KOPT-K1 (cell line): ENCODE results near the gene UCKL1.

ENCODE experiments used
- H3K27ac ChIP-seq: fragments of 200-600 bp; sonication (generic); 2 replicates; pipeline ENCODE4 v1.5.1; 2016; ENCODE audit warnings: antibody characterized with exemption, mild to moderate bottlenecking, low read depth, low read length; ENCODE audit not compliant: poor library complexity, severe bottlenecking
- H3K36me3 ChIP-seq: fragments of 200-600 bp; sonication (generic); 2 replicates; pipeline ENCODE4 v1.5.1; 2017; ENCODE audit warnings: antibody characterized with exemption, mild to moderate bottlenecking, low read length, moderate library complexity; ENCODE audit not compliant: insufficient read depth
- H3K9me3 ChIP-seq: fragments of 200-600 bp; sonication (generic); 2 replicates; pipeline ENCODE4 v1.5.1; 2017; ENCODE audit warnings: antibody characterized with exemption, low read length, mild to moderate bottlenecking; ENCODE audit not compliant: insufficient read depth, poor library complexity, severe bottlenecking

Gene UCKL1

DNA sequence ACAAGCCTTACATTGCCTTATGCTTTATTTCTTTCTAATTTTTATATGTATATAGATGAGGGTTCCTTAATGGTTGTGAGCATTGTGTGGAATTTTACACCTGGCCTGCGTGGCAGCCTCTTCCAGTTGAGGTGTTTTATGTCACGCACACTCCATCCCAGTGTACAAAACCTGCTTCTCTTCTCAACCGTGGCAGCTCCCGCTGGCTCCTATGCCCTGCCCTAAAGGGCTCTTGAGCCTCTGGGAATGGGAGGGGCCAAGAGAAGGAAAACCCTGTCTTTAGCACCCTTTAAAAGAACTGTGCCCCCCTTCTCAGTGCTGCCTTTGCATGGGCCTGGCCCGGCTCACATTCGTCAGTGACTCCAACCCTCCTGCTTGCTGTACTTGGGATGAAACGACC lies 65.6 kb downstream of the UCKL1 start:
- no peaks in the 10 kb centered on the region for H3K9me3 ChIP-seq
- peaks cover 44% of the 10 kb centered on the region for H3K36me3 ChIP-seq
- no peak overlapping the region for H3K27ac ChIP-seq

GRCh38 chr20:63890201-63890576 lies 66.0 kb downstream of the UCKL1 start:
- Histone ChIP-seq H3K27ac (no peak overlapping the region), H3K36me3 (peaks cover 48% of the 10 kb centered on the region), H3K9me3 (no peaks in the 10 kb centered on the region)
